Liver (tissue), 9 donors: Measurements from ENCODE around the gene FAM151B. TPM values are rescaled to one million over a fixed set of nuclear protein-coding genes. Genes with fewer than 3 reads are reported as not detected.

Source experiments
- DNase-seq: peaks from one replicate; pipeline ENCODE4 v3.0.0-alpha.2; 2017; ENCODE audit warnings: low spot score
- H3K27ac ChIP-seq, 2 donors: one replicate each; pipeline ENCODE4 v1.7.0; 2013; ENCODE audit warnings: inconsistent platforms in 2 of 2, low read length in 2 of 2, control low read depth in 1 of 2, low read depth in 1 of 2, mild to moderate bottlenecking in 1 of 2
- H3K27me3 ChIP-seq, 4 donors: one replicate each; pipeline versions ENCODE4 v1.6.1 to v1.7.0; 2013; ENCODE audit warnings: low read length in 3 of 4, inconsistent platforms in 1 of 4, mild to moderate bottlenecking in 1 of 4, moderate library complexity in 1 of 4; ENCODE audit not compliant: control insufficient read depth in 4 of 4, insufficient read depth in 4 of 4
- H3K36me3 ChIP-seq, 4 donors: one replicate each; pipeline versions ENCODE4 v1.6.1 to v1.7.0; 2013; ENCODE audit warnings: low read length in 3 of 4, mild to moderate bottlenecking in 3 of 4, low read depth in 1 of 4, moderate library complexity in 1 of 4; ENCODE audit not compliant: control insufficient read depth in 4 of 4, insufficient read depth in 3 of 4
- H3K4me1 ChIP-seq, 4 donors: one replicate each; pipeline versions ENCODE4 v1.6.1 to v1.7.0; 2013; ENCODE audit warnings: low read length in 3 of 4, mild to moderate bottlenecking in 3 of 4, moderate library complexity in 1 of 4; ENCODE audit not compliant: control insufficient read depth in 4 of 4, insufficient read depth in 4 of 4
- H3K4me3 ChIP-seq, 3 donors: one replicate each; pipeline versions ENCODE4 v1.6.1 to v1.7.0; 2013; ENCODE audit warnings: low read length in 3 of 3, control low read depth in 1 of 3, low read depth in 1 of 3, mild to moderate bottlenecking in 1 of 3
- H3K9ac ChIP-seq, 2 donors: one replicate each; pipeline ENCODE4 v1.7.0; 2013; ENCODE audit warnings: low read length in 2 of 2, mild to moderate bottlenecking in 2 of 2, moderate library complexity in 2 of 2, control low read depth in 1 of 2, low read depth in 1 of 2
- H3K9me3 ChIP-seq, 4 donors: one replicate each; pipeline versions ENCODE4 v1.6.1 to v1.7.0; 2013; ENCODE audit warnings: low read length in 3 of 4; ENCODE audit not compliant: control insufficient read depth in 4 of 4
- EGR1 ChIP-seq, 2 donors: IDR thresholded peaks; 2 replicates each; pipeline ENCODE4 v1.6.1; 2016 to 2018; ENCODE audit warnings: antibody characterized with exemption in 2 of 2, low read depth in 2 of 2
- HNF4A ChIP-seq, 2 donors: conservative IDR thresholded peaks; 2 replicates each; pipeline ENCODE4 v1.6.1; 2016; ENCODE audit warnings: antibody characterized with exemption in 2 of 2, mild to moderate bottlenecking in 2 of 2
- HNF4G ChIP-seq: IDR thresholded peaks from 2 replicates; pipeline ENCODE4 v1.6.1; 2016; ENCODE audit warnings: antibody characterized with exemption
- JUND ChIP-seq, 2 donors: IDR thresholded peaks; 2 replicates each; pipeline ENCODE4 v1.6.1; 2016; ENCODE audit warnings: antibody characterized with exemption in 2 of 2
- NR2F2 ChIP-seq: IDR thresholded peaks from 2 replicates; pipeline ENCODE4 v1.6.1; 2016; ENCODE audit warnings: antibody characterized with exemption
- RXRA ChIP-seq, 2 donors: IDR thresholded peaks; 2 replicates each; pipeline ENCODE4 v1.6.1; 2017 to 2018; ENCODE audit warnings: antibody characterized with exemption in 2 of 2, mild to moderate bottlenecking in 1 of 2
- SP1 ChIP-seq: IDR thresholded peaks from 2 replicates; pipeline ENCODE4 v1.6.1; 2018; ENCODE audit warnings: antibody characterized with exemption, mild to moderate bottlenecking
- YY1 ChIP-seq: IDR thresholded peaks from 2 replicates; pipeline ENCODE4 v1.6.1; 2016; ENCODE audit warnings: antibody characterized with exemption, mild to moderate bottlenecking
- WGBS: extraction: QIAGEN DNeasy Blood & Tissue Kit; methylation state at CpG from one replicate; pipeline ENCODE4 v1.1.7; 2013; 5-methylcytosine and 5-hydroxymethylcytosine counted together
- polyA plus RNA-seq, 2 donors: library from polyadenylated mRNA; stranded (reverse) in 1 of 2; unstranded in 1 of 2; fragments of 200-250 nt in 1 of 2; fragments of >200 nt in 1 of 2; fragmentation: Nextera tagmentation in 1 of 2; extraction: Ambion mirVana in 1 of 2; gene quantifications; one replicate each; pipeline versions ENCODE4 v1.2.1 to v1.2.3, GENCODE V29; 2013 to 2015
- total RNA-seq, 2 donors: library from RNA; depleted of rRNA; stranded (reverse); fragments of >200 nt; gene quantifications; one replicate each; pipeline ENCODE4 v1.2.3, GENCODE V29; 2014
- TF ChIP-seq, protein P1 (sequence below): IDR thresholded peaks from 2 replicates; pipeline ENCODE4 v1.6.1; 2016; ENCODE audit warnings: antibody characterized with exemption
- TF ChIP-seq, protein P2 (sequence below): IDR thresholded peaks from 2 replicates; pipeline ENCODE4 v1.6.1; 2016; ENCODE audit warnings: antibody characterized with exemption
- TF ChIP-seq, protein P3 (sequence below): IDR thresholded peaks from 2 replicates; pipeline ENCODE4 v1.6.1; 2016; ENCODE audit warnings: antibody characterized with exemption
- TF ChIP-seq, protein P4 (sequence below): fragments of 150-350 bp; IDR thresholded peaks from 2 replicates; pipeline ENCODE4 v1.5.1; 2017; ENCODE audit warnings: improper control_type of control experiment, low read depth, low read length; ENCODE audit not compliant: missing input control
- TF ChIP-seq, protein P5 (sequence below): IDR thresholded peaks from 2 replicates; pipeline ENCODE4 v1.6.1; 2016; ENCODE audit warnings: antibody characterized with exemption, mild to moderate bottlenecking
- donor health status: healthy.
- donor health status: healthy.
- donor health status: healthy.
- donor health status: healthy.
- donor health status: healthy.

Gene FAM151B
- total and polyA plus RNA-seq, 4 donors, result 0.43 to 3.0 (median 1.3) TPM

DNA sequence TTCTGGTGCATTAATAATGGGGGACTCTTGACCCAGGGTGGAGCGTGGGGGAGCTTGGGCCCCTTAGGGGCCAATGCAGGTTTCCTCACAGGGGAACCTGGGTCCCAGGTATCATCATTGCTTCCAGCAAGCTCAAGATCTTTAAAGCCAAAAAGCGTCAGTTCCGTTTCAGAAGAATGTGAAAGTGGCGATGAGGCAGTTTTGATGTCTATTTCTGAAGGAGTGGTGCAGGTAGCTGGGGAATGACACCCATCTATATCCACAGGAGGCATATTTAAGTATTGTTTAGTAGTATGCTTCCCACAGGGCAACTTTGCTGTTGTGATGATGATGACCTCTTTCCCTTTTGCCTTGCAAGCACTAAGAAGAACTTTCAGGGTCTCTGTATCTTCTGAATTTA, 71.3 kb downstream of the FAM151B start:
- H3K27me3 ChIP-seq, result no peaks in the 10 kb centered on the region

DNA sequence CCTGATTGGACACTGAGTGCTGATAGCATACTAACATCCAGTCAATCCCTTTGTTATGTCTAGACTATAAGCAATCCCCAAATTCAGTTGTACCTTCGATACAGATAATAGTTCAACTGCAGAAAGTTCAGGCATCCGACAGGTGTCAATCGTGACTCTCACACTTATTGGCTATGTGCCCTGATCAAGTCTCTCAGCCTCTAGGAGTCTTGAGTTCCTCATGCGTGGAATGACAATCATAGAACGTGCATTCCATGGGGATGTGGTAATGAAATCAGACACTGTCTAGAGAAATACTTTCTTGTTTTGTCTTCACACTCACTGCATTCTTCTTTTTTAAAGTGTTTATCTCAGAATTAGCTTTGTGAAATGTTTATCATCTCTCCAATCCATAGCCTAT, 77.4 kb downstream of the FAM151B start:
- H3K27ac ChIP-seq, result no peak overlapping the region
- peaks cover 0 to 13% (median 7%) of the 10 kb centered on the region in 4 donors for H3K27me3 ChIP-seq
- no peak overlapping the region for H3K9ac ChIP-seq
- WGBS, result 84% methylated on average over 5 of the region's 5 CpGs
- peaks cover 7 to 16% (median 14%) of the 10 kb centered on the region in 4 donors for H3K4me1 ChIP-seq
- H3K4me3 ChIP-seq, result no peak overlapping the region
- no peaks in the 10 kb centered on the region for H3K9me3 ChIP-seq
- H3K36me3 ChIP-seq, result no peaks in the 10 kb centered on the region
- DNase-seq, result no peak
- no peak for TF ChIP-seq YY1
- TF ChIP-seq, protein P1, sequence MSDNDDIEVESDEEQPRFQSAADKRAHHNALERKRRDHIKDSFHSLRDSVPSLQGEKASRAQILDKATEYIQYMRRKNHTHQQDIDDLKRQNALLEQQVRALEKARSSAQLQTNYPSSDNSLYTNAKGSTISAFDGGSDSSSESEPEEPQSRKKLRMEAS, result no peak
- TF ChIP-seq, protein P2, sequence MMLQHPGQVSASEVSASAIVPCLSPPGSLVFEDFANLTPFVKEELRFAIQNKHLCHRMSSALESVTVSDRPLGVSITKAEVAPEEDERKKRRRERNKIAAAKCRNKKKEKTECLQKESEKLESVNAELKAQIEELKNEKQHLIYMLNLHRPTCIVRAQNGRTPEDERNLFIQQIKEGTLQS, result no peak
- TF ChIP-seq NR2F2, result no peak
- TF ChIP-seq, protein P3, sequence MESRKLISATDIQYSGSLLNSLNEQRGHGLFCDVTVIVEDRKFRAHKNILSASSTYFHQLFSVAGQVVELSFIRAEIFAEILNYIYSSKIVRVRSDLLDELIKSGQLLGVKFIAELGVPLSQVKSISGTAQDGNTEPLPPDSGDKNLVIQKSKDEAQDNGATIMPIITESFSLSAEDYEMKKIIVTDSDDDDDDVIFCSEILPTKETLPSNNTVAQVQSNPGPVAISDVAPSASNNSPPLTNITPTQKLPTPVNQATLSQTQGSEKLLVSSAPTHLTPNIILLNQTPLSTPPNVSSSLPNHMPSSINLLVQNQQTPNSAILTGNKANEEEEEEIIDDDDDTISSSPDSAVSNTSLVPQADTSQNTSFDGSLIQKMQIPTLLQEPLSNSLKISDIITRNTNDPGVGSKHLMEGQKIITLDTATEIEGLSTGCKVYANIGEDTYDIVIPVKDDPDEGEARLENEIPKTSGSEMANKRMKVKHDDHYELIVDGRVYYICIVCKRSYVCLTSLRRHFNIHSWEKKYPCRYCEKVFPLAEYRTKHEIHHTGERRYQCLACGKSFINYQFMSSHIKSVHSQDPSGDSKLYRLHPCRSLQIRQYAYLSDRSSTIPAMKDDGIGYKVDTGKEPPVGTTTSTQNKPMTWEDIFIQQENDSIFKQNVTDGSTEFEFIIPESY, result no peak
- TF ChIP-seq, protein P4, sequence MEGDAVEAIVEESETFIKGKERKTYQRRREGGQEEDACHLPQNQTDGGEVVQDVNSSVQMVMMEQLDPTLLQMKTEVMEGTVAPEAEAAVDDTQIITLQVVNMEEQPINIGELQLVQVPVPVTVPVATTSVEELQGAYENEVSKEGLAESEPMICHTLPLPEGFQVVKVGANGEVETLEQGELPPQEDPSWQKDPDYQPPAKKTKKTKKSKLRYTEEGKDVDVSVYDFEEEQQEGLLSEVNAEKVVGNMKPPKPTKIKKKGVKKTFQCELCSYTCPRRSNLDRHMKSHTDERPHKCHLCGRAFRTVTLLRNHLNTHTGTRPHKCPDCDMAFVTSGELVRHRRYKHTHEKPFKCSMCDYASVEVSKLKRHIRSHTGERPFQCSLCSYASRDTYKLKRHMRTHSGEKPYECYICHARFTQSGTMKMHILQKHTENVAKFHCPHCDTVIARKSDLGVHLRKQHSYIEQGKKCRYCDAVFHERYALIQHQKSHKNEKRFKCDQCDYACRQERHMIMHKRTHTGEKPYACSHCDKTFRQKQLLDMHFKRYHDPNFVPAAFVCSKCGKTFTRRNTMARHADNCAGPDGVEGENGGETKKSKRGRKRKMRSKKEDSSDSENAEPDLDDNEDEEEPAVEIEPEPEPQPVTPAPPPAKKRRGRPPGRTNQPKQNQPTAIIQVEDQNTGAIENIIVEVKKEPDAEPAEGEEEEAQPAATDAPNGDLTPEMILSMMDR, result no peak
- no peak for TF ChIP-seq HNF4A (conservative IDR thresholded peaks at IDR 0.05)
- no peak for TF ChIP-seq SP1
- TF ChIP-seq RXRA (IDR thresholded peaks at IDR 0.05), result no peak

More for the DNA sequence above, 71.3 kb downstream of the FAM151B start:
- H3K4me1 ChIP-seq, result peaks cover 0 to 6% (median 2%) of the 10 kb centered on the region in 4 donors
- no peak overlapping the region for H3K4me3 ChIP-seq
- no peak overlapping the region for H3K27ac ChIP-seq
- H3K9me3 ChIP-seq, result no peaks in the 10 kb centered on the region
- TF ChIP-seq, protein P3, result no peak
- TF ChIP-seq, protein P5, sequence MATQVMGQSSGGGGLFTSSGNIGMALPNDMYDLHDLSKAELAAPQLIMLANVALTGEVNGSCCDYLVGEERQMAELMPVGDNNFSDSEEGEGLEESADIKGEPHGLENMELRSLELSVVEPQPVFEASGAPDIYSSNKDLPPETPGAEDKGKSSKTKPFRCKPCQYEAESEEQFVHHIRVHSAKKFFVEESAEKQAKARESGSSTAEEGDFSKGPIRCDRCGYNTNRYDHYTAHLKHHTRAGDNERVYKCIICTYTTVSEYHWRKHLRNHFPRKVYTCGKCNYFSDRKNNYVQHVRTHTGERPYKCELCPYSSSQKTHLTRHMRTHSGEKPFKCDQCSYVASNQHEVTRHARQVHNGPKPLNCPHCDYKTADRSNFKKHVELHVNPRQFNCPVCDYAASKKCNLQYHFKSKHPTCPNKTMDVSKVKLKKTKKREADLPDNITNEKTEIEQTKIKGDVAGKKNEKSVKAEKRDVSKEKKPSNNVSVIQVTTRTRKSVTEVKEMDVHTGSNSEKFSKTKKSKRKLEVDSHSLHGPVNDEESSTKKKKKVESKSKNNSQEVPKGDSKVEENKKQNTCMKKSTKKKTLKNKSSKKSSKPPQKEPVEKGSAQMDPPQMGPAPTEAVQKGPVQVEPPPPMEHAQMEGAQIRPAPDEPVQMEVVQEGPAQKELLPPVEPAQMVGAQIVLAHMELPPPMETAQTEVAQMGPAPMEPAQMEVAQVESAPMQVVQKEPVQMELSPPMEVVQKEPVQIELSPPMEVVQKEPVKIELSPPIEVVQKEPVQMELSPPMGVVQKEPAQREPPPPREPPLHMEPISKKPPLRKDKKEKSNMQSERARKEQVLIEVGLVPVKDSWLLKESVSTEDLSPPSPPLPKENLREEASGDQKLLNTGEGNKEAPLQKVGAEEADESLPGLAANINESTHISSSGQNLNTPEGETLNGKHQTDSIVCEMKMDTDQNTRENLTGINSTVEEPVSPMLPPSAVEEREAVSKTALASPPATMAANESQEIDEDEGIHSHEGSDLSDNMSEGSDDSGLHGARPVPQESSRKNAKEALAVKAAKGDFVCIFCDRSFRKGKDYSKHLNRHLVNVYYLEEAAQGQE, result no peak
- TF ChIP-seq EGR1 (IDR thresholded peaks at IDR 0.05; ENCODE audit: low read depth in 2 of 2) (no peak), HNF4G (no peak), NR2F2 (no peak), JUND (IDR thresholded peaks at IDR 0.05) (no peak), SP1 (no peak), HNF4A (conservative IDR thresholded peaks at IDR 0.05) (no peak), RXRA (IDR thresholded peaks at IDR 0.05) (no peak)
- TF ChIP-seq, protein P2, result no peak
- TF ChIP-seq, protein P1, result no peak
- TF ChIP-seq, protein P4, result no peak
- H3K9ac ChIP-seq, result no peak overlapping the region
- no peak for DNase-seq
- no peaks in the 10 kb centered on the region for H3K36me3 ChIP-seq
- WGBS, result 93% methylated on average over 4 of the region's 4 CpGs
